Ishikawa (cell line): ENCODE results near the gene ARL6IP1.

Source experiments
- CEBPB ChIP-seq: IDR thresholded peaks from 2 replicates; pipeline ENCODE4 v1.6.1; 2012
- CREB1 ChIP-seq: IDR thresholded peaks from 2 replicates; pipeline ENCODE4 v1.6.1; 2012; ENCODE audit warnings: low read depth
- EGR1 ChIP-seq: IDR thresholded peaks from 2 replicates; pipeline ENCODE4 v1.6.1; 2012
- EP300 ChIP-seq: IDR thresholded peaks from 2 replicates; pipeline ENCODE4 v1.6.1; 2012; ENCODE audit warnings: borderline replicate concordance
- FOXM1 ChIP-seq: IDR thresholded peaks from 2 replicates; pipeline ENCODE4 v1.6.1; 2012; ENCODE audit warnings: low read depth, borderline replicate concordance
- MAX ChIP-seq: IDR thresholded peaks from 2 replicates; pipeline ENCODE4 v1.6.1; 2012
- NFIC ChIP-seq: IDR thresholded peaks from 2 replicates; pipeline ENCODE4 v1.6.1; 2012
- RAD21 ChIP-seq: IDR thresholded peaks from 2 replicates; pipeline ENCODE4 v1.6.1; 2012; ENCODE audit warnings: low read depth
- TAF1 ChIP-seq: IDR thresholded peaks from 2 replicates; pipeline ENCODE4 v1.6.1; 2012; ENCODE audit warnings: low read depth, mild to moderate bottlenecking
- TCF12 ChIP-seq: IDR thresholded peaks from 2 replicates; pipeline ENCODE4 v1.6.1; 2012; ENCODE audit warnings: low read depth
- TEAD4 ChIP-seq: IDR thresholded peaks from 2 replicates; pipeline ENCODE4 v1.6.1; 2012
- YY1 ChIP-seq: IDR thresholded peaks from 2 replicates; pipeline ENCODE4 v1.6.1; 2012; ENCODE audit warnings: low read depth
- TF ChIP-seq, protein P1 (sequence below): IDR thresholded peaks from 2 replicates; pipeline ENCODE4 v1.6.1; 2012
- TF ChIP-seq, protein P2 (sequence below): IDR thresholded peaks from 2 replicates; pipeline ENCODE4 v1.6.1; 2012; ENCODE audit warnings: low read depth, mild to moderate bottlenecking

GRCh38 chr16:18789515-18789849 lies 11.9 kb downstream of the ARL6IP1 start:
- no peak for TF ChIP-seq YY1
- no peak for TF ChIP-seq TAF1
- no peak for TF ChIP-seq RAD21
- TF ChIP-seq NFIC = no peak
- TF ChIP-seq EP300 = no peak
- TF ChIP-seq CEBPB = no peak
- TF ChIP-seq, protein P1, sequence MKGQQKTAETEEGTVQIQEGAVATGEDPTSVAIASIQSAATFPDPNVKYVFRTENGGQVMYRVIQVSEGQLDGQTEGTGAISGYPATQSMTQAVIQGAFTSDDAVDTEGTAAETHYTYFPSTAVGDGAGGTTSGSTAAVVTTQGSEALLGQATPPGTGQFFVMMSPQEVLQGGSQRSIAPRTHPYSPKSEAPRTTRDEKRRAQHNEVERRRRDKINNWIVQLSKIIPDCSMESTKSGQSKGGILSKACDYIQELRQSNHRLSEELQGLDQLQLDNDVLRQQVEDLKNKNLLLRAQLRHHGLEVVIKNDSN = no peak
- TF ChIP-seq, protein P2, sequence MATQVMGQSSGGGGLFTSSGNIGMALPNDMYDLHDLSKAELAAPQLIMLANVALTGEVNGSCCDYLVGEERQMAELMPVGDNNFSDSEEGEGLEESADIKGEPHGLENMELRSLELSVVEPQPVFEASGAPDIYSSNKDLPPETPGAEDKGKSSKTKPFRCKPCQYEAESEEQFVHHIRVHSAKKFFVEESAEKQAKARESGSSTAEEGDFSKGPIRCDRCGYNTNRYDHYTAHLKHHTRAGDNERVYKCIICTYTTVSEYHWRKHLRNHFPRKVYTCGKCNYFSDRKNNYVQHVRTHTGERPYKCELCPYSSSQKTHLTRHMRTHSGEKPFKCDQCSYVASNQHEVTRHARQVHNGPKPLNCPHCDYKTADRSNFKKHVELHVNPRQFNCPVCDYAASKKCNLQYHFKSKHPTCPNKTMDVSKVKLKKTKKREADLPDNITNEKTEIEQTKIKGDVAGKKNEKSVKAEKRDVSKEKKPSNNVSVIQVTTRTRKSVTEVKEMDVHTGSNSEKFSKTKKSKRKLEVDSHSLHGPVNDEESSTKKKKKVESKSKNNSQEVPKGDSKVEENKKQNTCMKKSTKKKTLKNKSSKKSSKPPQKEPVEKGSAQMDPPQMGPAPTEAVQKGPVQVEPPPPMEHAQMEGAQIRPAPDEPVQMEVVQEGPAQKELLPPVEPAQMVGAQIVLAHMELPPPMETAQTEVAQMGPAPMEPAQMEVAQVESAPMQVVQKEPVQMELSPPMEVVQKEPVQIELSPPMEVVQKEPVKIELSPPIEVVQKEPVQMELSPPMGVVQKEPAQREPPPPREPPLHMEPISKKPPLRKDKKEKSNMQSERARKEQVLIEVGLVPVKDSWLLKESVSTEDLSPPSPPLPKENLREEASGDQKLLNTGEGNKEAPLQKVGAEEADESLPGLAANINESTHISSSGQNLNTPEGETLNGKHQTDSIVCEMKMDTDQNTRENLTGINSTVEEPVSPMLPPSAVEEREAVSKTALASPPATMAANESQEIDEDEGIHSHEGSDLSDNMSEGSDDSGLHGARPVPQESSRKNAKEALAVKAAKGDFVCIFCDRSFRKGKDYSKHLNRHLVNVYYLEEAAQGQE = no peak
- no peak for TF ChIP-seq EGR1
- TF ChIP-seq CREB1 = no peak
- TF ChIP-seq FOXM1 = no peak
- no peak for TF ChIP-seq MAX
- TF ChIP-seq TCF12 = no peak
- no peak for TF ChIP-seq TEAD4
